ENCODE measurements around the gene PDPK1.
A peak's percentile ranks its signal among the peaks of the same experiment; 100 is the strongest.
"Not testable (repeated sequence)": the region's sequence is repeated elsewhere in the genome, so short reads cannot be mapped to it uniquely, and the experiment has no call there.

Gene PDPK1

DNA sequence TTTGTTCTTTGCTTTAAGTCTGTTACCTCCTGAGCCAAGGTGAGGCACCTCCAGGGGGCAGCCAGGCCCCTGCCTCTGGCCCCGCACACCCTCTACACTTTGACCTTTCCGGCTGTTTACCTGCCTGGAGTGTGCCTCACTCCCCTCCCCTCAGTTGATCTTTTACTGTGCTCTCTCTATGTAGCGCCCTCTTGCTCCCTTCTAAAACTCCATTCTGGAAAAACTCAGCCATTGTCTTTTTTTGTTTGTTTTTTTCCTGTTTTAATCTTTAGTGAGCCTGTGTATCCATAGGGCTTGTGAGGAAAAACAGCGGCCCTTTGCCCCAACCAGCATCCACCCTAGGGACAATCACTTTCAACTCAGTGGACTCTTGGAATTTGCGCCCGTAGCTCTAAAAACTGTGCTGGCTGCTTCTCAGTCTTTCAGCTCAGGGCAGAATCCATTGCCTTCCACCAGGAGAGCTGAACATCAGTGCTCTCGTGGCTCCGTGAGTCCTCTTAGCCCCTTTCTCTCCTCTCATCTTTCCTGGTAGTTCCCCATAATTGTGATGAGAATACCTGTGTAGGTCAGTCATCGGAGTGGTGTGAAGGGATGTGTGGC, 13.4 kb upstream of the PDPK1 start:
- DNase-seq, result no peak

DNA sequence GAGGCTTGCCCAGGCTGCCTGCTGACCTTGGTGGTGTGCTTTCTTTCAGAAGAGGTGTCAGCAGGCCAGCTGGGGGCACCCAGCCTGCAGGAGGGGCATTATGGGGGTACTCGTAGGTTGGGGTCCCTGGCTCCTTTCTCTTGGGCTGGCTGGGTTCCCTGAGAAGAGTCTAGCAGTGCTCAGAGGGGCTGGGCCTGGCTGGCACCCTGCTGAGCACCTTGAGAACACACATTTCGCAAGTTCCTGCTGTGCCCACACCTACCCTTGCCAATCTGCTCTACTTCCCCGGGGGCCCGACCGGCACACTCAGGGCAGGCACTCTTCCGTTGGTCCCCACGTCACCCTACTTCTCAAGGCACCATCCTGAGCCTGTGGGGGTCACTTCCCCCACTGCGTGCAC, 11.7 kb upstream of the PDPK1 start:
- no peak for DNase-seq

DNA sequence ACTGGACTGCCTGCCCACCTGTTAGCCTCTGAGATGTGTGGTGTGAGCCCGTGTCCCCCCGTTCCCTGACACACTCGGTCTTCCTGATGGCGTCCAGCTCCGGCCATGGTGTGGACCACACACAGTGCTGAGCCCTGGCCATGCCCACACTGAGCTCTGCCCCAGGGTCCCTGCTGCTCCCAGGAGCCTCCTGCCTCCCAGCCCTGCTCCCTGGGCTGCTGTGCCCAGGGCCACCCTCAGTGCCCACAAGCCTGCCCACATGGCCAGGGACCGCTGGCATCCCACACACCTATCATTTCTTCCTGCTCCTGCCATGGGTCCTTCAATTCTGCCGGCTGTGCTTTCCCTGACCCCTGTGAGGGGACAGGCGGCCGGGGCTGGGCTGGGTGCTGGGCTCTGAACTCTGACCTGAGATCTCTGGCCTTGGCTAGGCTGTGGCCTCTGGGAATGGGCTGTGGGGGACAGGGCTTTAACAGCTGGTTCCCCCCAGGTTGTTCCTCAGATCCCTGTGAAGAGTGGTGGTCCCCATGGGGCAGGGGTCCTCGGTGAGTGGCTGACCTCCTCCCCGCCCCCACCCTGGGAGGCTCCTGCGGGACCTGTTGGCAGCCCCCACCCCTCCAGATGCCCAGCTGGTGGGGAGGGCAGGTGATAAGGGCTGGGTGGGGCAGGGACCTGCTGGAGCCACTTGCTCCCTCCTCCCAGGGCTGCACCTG, 10.6 kb upstream of the PDPK1 start:
- DNase-seq, result no peak

DNA sequence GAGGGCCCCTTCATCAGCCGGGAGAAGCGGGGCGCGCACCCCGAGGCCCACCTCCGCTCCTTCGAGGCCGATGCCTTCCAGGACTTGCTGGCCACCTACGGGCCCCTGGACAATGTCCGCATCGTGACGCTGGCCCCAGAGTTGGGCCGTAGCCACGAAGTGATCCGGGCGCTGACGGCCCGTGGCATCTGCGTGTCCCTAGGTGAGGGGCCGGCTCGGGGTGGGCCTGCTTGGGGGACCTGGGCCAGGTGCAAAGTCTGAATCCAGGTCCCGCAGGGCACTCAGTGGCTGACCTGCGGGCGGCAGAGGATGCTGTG, 10.1 kb upstream of the PDPK1 start:
- DNase-seq, result no peak

DNA sequence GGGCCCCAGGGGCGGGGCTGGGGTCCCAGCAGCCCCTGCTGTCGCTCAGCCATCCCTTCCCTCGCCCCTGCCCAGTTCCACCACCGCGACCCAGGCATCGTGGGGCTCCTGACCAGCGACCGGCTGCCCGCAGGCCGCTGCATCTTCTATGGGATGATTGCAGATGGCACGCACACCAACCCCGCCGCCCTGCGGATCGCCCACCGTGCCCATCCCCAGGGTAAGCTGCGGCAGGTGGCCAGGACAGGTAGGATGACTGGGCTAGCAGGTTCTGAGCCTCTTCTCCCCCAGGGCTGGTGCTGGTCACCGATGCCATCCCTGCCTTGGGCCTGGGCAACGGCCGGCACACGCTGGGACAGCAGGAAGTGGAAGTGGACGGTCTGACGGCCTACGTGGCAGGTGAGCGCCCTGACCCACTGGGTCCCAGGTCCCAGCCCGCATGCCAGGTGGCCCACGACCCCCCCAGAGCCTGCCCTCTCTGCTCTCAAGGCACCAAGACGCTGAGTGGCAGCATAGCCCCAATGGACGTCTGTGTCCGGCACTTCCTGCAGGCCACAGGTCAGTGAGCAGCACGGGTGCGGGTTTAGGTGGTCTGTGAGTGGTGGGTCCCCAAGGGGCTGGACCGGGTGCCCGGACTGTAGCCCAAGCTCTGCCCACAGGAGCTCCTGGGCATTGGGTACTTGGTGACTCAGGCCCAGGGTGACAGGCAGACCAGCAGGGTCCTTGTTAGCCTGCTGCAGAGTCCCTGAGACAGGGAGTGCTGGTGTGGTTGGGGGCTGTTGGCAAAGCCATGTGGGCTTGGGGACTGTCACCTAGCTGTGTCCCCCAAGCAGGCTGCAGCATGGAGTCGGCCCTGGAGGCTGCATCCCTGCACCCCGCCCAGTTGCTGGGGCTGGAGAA, 9.4 kb upstream of the PDPK1 start:
- DNase-seq, result no peak

DNA sequence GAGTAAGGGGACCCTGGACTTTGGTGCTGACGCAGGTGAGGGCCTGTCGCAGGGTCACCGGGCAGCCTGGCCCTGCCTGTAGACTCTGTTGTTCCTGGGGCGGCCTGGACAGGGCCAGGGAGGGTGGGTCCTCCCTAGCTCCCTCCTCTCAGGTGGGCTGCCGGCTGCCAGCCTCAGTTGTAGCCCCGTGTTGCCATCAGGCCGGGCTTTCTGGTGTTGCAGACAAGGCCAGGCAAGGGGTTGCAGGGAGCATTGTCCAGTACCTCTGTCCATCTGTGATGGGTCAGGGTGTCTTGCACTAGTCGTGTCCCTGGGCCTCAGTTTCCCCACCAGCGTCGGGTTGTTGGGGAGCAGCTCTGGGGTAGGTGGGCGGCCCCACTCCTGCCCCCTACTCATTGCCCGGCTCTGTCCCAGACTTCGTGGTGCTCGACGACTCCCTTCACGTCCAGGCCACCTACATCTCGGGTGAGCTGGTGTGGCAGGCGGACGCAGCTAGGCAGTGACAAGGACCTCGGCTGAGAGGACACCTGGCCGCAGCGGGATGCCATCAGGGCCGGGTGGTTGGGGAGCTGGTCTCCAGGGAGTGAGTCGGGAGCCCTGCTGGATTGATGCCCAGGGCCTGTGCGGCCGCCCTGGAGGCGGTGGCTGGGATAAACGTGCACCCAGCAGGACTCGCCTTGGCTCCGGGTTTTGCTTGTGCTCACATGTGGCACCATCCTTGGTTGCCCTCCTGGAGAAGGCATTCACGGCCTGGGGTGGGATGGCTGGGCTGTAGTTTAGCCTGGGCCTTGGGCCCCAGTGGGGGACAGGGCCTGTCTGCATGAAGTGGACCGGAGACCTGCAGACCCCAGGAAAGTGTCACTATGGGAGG, 8.5 kb upstream of the PDPK1 start:
- no peak for DNase-seq

DNA sequence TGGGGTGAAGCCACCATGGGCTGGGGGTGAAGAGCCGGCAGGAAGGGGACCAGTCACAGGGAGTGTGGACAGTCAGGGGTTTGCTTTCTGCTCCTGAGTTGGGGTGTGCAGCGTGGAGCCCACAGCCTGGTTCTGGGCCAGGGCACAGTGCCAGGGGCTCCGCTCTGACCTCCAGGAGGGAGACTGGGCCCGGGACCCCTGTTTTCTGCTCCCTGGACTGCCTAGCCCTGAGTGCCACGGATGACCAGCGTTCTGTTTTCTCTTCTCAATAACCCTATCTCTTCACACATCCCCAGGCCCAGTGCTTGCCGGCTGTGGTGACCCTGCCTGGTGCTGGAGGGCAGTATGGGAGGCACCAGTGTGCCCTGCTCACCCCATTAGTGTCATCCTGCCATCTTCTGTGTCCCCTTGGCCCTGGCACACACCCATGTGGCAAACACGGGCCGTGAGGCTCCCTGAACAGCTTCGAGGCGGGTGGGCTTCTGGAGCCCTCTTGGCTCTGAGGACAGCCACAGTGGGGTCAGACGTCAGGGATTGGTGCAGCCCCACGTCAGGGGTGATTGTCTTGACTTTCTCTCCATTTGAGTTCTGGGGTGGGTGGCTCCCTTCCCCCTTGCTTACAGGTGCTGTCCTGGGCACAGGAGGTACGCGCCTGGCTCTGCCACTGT, 7.7 kb upstream of the PDPK1 start:
- no peak for DNase-seq

DNA sequence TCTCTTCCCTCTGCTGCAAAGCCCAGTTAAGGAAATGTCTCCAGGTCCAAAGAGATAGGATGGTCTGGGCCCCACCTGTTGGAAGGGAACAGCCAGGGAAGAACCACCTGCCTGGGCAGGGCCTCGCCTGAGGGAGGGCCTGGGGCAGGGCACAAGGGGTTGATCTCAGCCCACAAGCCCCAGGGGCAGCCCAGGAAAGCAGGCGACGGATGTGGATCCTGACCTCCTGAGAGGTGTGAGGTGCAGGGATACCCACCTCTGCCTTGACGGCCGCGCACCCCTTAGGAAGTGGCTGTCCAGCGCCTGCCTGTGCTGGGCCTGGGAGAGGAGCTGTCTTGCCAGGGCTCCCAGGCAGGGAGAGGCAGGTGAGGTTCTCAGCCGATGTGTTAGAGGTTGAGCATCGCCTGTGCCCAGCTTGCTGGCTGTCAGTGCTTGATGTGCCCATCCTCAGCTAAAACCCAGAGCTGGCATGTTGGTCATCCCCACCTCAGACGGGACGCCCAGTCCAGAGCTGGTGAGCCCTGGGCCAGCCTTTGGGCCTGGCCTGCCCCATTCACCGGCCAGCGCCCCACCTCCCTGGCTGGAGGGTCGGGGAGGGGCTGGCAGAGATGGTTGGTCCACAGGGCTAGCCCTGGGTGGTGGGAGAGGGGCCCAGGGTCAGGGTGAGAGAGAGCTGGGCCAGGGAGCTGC, 7.0 kb upstream of the PDPK1 start:
- DNase-seq, result no peak

DNA sequence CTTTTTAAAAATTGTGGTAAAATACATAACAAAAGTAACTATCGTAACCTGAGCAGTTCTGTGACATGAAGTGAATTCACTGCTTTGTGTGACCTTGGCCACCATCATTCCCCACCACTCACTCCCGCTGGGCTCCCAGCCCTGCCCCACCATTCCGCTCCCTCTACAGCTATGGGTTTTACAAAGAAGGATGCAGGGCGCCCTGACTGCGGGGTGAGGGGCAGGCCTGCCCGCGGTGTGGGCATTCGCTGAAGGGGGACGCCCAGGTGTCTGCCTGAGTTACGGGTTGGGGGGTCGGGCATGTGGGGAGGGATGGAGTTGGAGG, 6.5 kb upstream of the PDPK1 start, which contains the start of gene CEMP1:
CEMP1 (minus strand) TSS at position 38 of the 325 bp plus-strand sequence. CDS start 335 bp downstream, outside the sequence.
- peak in 1 of 5 experiments; percentile 36 for DNase-seq

DNA sequence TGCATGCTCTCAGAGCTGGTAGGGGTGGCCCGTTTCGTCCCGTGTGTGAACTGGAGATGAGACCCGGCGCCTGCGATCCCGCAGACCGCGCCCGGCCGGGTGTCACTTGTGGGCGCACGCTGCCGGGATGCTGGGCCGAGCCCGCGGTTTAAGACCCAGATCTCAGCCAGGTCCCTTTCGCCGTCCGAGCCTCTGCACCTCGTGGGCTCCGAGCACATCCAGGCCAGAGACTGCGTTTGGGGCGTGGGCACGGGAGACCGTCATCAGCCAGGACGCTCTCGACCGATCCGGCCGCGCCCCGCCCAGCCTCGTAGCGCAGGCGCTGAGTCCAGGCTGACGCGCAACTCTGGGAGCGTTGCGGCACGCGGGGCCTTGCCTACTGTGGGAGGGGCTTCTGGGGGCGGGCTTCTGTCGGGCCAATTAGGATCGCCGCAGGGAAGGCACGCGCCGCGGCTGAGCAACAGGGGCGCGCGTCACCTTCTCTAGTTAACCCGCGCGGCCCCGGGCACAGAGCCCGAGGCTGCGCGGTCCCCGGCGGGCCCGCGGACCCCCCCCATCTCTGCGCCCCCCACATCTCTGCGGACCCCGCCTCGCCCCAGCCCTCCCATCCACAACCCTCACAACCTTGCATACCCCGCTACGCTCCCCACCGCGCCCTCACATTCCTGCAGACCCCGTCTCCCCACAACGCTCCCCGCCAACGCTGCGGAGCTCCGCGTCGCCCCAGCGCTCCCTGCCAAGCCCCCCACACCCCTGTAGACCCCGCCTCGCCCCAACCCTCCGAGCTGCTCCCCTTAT, 5.9 kb upstream of the PDPK1 start:
- DNase-seq, result peak; percentile 93 to 98 (median 97)

DNA sequence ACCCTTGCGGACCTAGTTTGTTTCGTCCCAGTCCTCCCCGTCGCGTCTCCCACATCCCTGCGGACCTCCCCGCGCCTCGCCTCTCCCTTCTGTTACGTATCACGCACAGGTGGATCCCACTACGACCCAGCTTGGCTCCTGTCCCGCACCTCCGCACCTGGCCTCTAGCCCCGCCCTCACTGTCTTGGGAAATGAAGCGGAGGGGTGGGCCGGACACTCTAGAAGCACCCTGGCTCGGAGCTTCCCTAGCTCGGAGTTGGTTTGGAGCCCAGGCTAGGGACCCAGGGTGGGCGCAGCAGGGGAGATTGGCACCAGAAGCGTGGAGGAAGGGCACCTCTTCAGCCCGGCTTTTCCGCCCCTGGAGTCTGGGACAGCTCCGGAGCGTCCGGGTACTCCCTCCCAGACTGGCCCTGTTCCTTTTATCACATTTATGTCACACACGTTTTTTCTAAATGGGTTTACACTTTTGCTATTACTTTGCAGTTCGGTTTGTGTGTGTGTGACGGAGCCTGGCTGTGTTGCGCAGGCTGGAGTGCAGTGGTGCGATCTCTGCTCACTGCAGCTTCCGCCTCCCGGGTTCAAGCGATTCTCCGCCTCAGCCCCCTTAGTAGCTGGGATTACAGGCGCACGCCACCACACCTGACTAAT, 5.2 kb upstream of the PDPK1 start:
- peak in 4 of 5 experiments; percentile 32 to 91 (median 64) for DNase-seq

DNA sequence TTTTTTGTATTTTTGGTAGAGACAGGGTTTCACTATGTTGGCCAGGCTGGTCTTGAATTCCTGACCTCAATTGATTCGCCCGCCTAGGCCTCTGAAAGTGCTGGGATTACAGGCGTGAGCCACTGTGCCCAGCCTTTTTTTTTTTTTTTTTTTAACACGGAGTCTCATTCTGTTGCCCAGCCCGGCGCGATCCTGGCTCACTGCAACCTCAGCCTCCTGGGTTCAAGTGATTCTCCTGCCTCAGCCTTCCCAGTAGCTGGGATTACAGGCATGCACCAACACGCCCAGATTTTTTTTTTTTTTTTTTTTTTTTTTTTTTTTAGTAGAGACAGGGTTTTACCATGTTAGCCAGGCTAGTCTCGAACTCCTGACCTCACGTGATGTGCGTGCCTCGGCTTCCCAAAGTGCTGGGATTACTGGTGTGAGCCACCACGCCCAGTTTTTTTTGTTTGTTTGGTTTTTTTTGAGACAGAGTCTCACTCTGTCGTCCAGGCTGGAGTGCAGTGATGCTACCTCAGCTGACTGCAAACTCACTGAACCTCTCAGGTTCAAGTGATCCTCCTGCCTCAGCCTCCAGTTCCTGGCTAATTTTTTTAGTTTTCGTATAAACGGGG, 4.6 kb upstream of the PDPK1 start:
- not testable (repeated sequence) for DNase-seq

DNA sequence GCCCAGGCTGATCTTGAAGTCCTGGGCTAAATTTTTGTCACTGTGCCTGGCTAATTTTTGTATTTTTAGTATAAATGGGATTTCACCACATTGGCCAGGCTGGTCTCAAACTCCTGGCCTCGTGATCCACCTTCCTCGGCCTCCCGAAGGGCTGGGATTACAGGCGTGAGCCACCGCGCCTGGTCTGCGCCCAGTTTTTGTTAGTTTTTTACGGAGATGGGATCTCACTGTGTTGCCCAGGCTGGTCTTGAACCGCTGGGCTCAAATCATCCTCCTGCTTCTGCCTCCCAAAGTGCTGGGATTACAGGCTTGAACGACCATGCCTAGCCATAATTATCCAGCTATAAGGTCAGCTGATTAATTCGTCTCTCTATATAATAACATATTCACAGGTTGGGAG, 3.9 kb upstream of the PDPK1 start:
- DNase-seq, result no peak

DNA sequence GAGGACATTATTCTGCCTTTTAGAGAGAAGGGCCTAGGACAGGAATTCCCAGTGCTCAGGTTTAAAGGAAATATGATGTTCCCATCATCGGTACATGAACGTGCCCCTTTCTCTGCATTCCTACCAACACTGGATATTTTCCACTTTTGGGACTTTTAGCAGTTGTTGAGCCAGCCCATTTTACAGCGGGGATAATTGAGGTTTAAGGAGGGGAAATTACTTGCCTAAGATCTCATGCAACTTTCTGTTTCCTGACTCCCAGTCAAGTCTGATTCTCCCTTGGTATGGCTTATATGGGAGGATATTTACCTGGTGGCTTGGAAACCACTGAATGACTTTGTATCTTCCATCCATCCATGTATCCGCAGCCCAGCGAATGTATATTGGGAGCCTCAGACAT, 3.5 kb upstream of the PDPK1 start:
- DNase-seq, result not testable (repeated sequence)

DNA sequence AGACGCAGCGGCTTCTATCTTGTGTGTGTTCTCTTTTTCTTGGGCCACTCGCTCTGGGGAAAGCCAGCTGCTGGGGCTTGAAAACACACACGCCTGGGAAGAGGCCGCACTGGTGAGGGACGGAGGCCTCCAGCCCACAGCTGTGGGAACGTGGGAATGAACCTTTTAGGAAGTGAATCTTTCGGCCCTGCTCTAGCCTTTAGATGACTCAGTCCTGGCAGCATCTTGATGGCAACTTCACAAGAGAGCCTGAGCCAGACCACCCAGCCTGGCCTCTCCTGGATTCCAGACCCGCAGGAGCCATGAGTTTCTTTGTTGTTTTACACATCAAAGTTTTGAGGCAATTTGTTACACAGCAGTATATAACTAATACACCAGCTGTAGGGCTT, 2.2 kb upstream of the PDPK1 start:
- DNase-seq, result no peak

DNA sequence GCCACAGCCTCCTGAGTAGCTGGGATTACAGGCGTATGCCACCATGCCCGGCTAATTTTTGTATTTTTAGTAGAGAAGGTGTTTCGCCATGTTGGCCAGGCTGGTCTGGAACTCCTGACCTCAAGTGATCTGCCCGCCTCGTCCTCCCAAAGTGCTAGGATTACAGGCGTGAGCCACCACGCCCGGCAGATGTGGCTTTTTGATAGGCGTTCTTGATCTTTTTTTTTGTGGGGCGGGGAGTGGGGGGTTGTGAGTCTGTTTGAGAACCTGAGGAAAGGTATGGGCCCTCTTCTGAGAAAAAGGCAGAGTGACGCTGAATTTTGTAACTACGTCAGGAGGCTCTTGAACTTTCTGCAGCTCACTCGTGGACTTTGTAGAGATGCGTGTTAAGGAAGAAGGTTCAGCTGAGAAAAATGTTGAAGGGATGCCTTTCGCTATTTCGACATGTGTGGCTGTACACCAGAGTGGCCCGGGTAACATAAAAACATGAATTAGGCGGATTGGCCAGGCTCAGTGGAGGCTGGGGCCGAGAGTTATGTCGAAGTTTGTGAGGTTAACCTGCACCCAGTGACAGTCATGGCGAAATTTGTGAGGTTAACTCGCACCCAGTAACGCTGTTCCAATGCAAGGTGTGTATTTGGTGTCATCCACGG, 1.5 kb downstream of the PDPK1 start:
- not testable (repeated sequence) for DNase-seq

DNA sequence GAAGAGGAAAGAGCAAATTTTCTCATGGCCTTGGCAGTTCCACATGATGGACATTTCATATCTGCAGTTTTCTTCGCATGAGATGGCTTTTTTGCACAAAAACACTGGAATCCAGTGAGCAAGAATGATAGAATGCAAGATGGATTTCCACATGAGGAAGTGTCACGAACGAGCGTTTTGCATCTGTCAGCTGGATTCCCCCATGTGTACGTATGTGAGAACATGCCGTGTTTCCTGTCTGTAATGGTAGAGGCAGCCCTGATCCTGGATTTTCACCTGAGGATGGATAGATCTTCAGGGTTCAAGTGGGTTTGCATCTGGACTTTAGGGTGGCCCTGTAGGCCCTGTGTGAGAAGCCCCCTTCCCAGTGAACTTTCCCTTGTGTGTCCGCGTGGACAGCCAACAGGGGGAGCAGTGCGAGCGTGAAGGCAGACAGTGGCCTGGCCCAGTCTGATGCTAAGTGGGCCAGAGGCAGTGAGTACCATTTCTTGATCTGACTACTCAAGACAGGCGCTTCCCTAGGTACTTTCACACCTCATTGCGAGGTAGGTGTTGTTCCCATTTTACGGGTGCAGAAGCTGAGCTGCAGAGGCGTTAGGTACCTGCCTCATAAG, 2.1 kb downstream of the PDPK1 start:
- not testable (repeated sequence) for DNase-seq

DNA sequence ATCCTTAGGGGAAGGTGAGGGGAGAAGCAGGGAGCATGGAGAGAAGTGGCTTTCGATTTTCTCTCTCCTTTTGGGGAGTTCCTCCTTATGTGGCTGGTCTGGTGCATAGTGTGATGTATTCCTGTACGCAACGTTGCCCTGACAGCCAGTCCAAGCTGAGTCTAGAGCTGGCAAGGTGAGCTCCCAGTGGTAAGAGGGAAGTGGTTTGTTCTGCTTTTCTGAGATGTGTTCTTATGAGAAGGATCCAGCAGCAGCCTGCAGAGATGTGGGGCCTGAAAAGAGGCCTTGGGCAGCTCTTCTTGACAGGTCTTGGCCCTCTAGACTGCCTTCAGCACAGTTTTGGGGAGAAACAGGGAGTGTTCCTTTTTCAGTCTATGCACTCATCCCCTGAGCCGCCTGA, 3.1 kb downstream of the PDPK1 start:
- DNase-seq, result not testable (repeated sequence)

DNA sequence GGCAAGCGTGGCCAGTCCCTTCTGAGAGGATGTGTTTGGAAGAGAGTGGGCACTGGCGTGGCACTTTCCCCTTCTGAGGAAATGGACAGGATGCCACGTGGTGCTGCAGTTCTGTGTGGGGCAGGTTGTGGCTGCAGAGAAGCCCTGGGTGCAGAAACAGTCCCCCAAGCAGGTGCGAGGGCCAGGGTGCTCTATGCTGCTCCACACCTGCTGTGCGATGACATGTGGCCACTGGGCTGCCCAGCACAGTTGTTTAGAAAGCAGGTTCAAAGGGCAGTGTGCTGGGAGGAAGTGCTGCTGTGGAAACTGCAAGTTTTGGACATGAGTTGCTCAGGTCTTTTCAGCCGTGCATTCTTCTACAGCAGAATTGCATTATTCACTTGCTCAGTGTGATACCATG, 3.6 kb downstream of the PDPK1 start:
- DNase-seq, result not testable (repeated sequence)
